Ramos (cell line): ENCODE results near the gene ZNRF4.
"Not testable (repeated sequence)": the region's sequence is repeated elsewhere in the genome, so short reads cannot be mapped to it uniquely, and the experiment has no call there.

Source experiments
- in situ Hi-C: fragments of 300-500 bp; cut with MboI; formaldehyde crosslinking; loops from one replicate; pipeline ENCODE4 v1.14.3; 2022; ENCODE audit warnings: low sequenced_read_pairs; ENCODE audit not compliant: unreplicated experiment

The ZNRF4 gene

GRCh38 chr19:5470264-5470671 lies 15.1 kb downstream of the ZNRF4 start:
- in situ Hi-C loops = no loop called here

- in situ Hi-C loops = no loop called here
Observed at GRCh38 chr19:5472286-5472685, 17.1 kb downstream of the ZNRF4 start.

GRCh38 chr19:5473646-5474045 lies 18.4 kb downstream of the ZNRF4 start:
- in situ Hi-C loops = no loop called here

GRCh38 chr19:5477451-5478215 lies 22.4 kb downstream of the ZNRF4 start:
- in situ Hi-C loops = no loop called here

- in situ Hi-C loops = no loop called here
Observed at GRCh38 chr19:5478241-5478924, 23.2 kb downstream of the ZNRF4 start.

GRCh38 chr19:5478925-5479588 lies 23.8 kb downstream of the ZNRF4 start:
- in situ Hi-C loops = no loop called here

GRCh38 chr19:5479958-5480357 lies 24.7 kb downstream of the ZNRF4 start:
- in situ Hi-C loops = no loop called here

GRCh38 chr19:5480427-5480836 lies 25.2 kb downstream of the ZNRF4 start:
- in situ Hi-C loops = no loop called here

- in situ Hi-C loops = no loop called here
Observed at GRCh38 chr19:5481957-5482356, 26.7 kb downstream of the ZNRF4 start.

- in situ Hi-C loops = no loop called here
Observed at GRCh38 chr19:5484398-5485285, 29.4 kb downstream of the ZNRF4 start.

GRCh38 chr19:5485286-5485636 lies 30.0 kb downstream of the ZNRF4 start:
- in situ Hi-C loops = no loop called here

- in situ Hi-C loops = not testable (repeated sequence)
Observed at GRCh38 chr19:5485658-5486057, 30.4 kb downstream of the ZNRF4 start.

- in situ Hi-C loops = no loop called here
Observed at GRCh38 chr19:5487222-5487621, 32.0 kb downstream of the ZNRF4 start.

GRCh38 chr19:5489551-5489950 lies 34.3 kb downstream of the ZNRF4 start:
- in situ Hi-C loops = no loop called here

- in situ Hi-C loops = no loop called here
Observed at GRCh38 chr19:5491565-5491964, 36.3 kb downstream of the ZNRF4 start.

- in situ Hi-C loops = no loop called here
Observed at GRCh38 chr19:5492281-5492634, 37.0 kb downstream of the ZNRF4 start.

GRCh38 chr19:5492635-5493409 lies 37.6 kb downstream of the ZNRF4 start:
- in situ Hi-C loops = no loop called here

- in situ Hi-C loops = no loop called here
Observed at GRCh38 chr19:5494773-5495172, 39.6 kb downstream of the ZNRF4 start.

GRCh38 chr19:5495792-5496191 lies 40.6 kb downstream of the ZNRF4 start:
- in situ Hi-C loops = no loop called here

- in situ Hi-C loops = no loop called here
Observed at GRCh38 chr19:5497297-5497696, 42.1 kb downstream of the ZNRF4 start.
